HG02588 (cell line): ENCODE data around the gene WDR70.
"Not testable (repeated sequence)": the region's sequence is repeated elsewhere in the genome, so short reads cannot be mapped to it uniquely, and the experiment has no call there.

Source experiments
- ATAC-seq: cut with Tn5 transposase; IDR thresholded peaks from one replicate; pipeline ENCODE4 v1.9.1; 2021; ENCODE audit warnings: mild to moderate bottlenecking, moderate library complexity; ENCODE audit not compliant: unreplicated experiment

The WDR70 gene

DNA sequence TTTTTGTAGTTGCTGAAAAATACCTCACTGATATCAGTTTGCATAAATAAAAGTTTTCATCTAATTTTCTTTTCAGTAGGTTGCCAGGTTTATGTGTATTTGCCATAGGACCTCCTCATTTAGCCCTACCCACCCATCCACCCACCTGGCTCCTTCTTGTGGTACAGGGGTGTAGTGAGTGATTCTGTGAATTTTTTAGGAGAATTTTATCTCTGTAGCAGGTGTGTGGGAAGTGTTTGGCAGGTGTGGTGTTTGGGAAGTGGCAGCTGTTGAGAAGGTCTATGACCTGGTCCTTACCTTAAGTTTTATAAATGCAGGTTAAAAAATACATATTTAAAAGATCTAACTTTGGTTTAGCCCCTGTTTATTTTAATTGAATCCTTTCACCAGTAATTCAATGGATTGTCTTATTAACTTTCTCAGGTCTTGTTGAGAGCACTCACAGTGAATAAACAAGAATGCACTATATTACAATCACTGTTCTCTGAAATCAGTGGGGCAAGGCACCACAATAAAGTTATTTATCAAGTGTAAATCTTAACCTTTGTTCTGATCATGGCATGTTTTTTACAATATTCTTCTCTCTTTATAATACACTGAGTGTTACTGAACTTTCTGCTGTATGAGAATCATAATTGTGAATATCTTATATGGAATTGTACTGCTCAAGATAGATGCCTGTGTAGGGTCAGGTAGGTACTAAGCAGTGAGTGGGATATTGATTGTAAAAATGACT lies 189.1 kb downstream of the WDR70 start:
- ATAC-seq, result no peak

- ATAC-seq, result no peak
These were observed 189.8 kb downstream of the WDR70 start for GRCh38 chr5:37568893-37569292.

- ATAC-seq, result no peak
These were observed 190.3 kb downstream of the WDR70 start for GRCh38 chr5:37569466-37569865.

GRCh38 chr5:37570597-37570996 lies 191.5 kb downstream of the WDR70 start:
- no peak for ATAC-seq

DNA sequence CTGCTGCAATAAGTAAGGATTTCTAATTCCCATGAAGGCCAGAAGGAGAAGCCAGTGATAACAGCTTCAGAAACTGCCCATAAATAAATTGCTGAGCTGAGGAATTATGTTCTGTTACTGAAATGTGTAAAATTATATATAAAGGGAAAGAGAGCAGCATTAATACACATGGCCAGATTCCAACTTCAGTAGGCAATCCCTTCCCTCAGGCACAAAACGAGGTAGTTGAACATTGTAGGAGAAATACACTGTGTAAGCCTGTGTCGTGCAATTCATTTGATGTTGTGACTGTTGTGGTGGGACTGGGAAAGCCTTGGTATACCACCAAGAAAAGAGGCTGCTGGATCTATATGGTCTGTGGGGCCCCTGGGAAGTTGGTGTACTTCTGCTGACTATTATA lies 192.9 kb downstream of the WDR70 start:
- no peak for ATAC-seq

DNA sequence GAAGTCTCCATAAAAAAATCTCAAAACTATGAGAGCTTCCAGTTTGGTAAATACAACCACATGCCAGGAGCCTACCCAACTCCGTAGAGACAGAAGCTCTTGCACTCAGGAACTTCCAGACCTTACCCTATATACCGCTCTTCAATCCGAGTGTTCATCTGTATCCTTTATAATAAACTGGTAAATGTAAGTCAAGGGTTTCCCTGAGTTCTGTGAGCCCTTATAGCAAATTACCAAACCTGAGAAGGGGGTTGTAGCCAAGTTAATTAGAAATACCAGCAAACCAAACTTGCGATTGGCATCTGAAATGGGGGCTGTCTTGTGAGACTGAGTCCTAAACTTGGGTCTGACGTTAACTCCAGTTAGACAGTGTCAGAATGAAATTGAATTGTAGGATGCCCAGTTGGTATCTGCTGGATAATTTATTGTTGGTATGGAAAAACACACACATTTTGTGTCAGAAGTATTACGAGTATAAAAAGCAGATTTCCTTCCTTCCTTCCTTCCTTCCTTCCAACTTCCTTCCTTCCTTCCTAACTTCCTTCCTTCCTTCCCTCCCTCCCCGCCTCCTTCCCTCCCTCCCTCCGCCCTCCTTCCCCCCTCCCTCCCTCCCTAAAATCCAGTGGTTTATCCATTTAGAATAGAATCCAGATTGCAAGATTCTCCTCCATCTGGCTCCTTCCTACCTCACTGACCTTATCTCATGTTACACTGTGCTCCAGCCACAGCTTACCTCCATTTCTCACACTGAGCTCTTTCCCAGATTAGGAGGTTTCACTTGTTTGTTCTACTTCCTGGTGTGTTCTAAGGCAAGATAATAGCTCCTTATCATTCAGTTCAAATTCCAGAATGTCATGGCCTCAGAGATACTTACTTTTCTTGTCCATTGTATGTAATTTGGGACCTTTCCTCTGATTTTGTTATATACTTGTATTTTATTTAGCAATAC lies 196.7 kb downstream of the WDR70 start:
- ATAC-seq, result no peak

- ATAC-seq, result no peak
These were observed 197.4 kb downstream of the WDR70 start for GRCh38 chr5:37576552-37576951.

GRCh38 chr5:37578176-37578575 lies 199.1 kb downstream of the WDR70 start:
- no peak for ATAC-seq

- ATAC-seq, result no peak
These were observed 201.0 kb downstream of the WDR70 start for GRCh38 chr5:37580106-37580505.

- no peak for ATAC-seq
These were observed 203.1 kb downstream of the WDR70 start for GRCh38 chr5:37582202-37582601.

DNA sequence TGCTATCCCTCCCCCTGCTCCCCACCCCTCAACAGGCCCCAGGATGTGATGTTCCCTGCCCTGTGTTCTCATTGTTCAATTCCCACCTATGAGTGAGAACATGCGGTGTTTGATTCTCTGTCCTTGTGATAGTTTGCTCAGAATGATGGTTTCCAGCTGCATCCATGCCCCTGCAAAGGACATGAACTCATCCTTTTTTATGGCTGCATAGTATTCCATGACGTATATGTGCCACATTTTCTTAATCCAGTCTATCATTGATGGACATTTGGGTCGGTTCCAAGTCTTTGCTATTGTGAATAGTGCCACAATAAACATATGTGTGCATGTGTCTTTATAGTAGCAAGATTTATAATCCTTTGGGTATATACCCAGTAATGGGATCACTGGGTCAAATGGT lies 214.2 kb downstream of the WDR70 start:
- not testable (repeated sequence) for ATAC-seq

DNA sequence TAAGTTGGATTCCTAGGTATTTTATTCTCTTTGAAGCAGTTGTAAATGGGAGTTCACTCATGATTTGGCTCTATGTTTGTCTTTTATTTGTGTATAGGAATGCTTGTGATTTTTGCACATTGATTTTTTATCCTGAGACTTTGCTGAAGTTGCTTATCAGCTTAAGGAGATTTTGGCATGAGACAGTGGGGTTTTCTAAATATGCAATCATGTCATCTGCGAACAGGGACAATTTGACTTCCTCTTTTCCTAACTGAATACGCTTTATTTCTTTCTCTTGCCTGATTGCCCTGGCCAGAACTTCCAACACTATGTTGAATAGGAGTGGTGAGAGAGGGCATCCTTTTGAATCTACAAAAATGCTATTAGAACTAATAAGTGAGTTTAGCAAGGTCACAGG lies 215.7 kb downstream of the WDR70 start:
- ATAC-seq, result not testable (repeated sequence)

- no peak for ATAC-seq
These were observed 219.6 kb downstream of the WDR70 start for GRCh38 chr5:37598733-37599132.

DNA sequence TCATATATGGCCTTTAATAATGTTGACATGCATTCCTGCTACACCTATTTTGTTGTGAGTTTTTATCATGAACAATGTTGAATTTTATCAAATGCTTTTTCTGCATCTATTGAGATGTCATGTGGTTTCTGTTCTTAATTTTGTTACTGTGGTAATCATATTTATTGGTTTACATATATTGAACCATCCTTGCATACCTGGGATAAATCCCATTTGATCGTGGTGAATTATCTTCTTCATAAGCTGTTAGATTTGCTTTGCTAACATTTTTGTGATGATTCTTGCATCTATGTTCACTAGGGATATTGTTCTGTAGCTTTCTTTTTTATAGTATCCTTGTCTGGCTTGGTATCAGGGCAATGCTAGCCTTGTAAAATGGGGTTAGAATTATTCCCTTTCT lies 222.0 kb downstream of the WDR70 start:
- ATAC-seq, result no peak

DNA sequence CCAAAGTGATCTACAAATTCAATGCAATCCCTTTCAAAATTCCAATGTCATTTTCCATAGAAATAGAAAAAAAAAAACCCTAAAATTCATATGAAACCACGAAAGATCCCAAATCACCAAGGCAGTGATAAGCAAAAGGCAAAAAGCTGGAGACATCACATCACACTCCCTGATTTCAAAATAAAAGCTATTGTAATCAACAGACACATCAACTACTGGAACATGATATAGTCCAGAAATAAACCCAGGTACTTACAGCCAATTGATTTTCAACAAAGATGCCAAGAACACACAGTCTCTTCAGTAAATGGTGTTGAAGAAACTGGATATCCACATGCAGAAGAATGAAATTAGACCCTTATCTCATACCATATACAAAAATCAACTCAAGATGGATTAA lies 224.0 kb downstream of the WDR70 start:
- ATAC-seq, result no peak

DNA sequence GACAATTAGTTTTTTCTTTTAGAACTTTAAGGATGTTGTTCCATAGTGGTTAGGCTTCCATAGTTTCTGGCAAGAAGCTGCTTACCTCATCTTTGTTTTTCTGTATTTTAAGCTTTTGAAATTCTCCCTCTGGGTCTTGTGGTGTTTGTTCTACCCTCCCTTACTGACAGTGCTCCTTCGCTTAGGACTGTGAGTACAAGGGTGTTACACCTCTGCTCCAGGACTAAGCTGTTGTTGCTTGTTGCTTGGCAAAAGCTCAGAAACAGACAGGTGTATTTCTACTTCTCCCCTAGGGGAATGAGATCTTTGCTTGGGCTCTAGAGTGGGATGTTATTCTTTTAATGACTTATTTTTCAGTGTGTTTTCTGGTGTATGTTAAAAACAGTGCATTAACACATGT lies 225.2 kb downstream of the WDR70 start:
- ATAC-seq, result no peak

GRCh38 chr5:37606148-37606547 lies 227.0 kb downstream of the WDR70 start:
- ATAC-seq, result no peak

GRCh38 chr5:37606632-37607248 lies 227.6 kb downstream of the WDR70 start:
- ATAC-seq, result no peak

DNA sequence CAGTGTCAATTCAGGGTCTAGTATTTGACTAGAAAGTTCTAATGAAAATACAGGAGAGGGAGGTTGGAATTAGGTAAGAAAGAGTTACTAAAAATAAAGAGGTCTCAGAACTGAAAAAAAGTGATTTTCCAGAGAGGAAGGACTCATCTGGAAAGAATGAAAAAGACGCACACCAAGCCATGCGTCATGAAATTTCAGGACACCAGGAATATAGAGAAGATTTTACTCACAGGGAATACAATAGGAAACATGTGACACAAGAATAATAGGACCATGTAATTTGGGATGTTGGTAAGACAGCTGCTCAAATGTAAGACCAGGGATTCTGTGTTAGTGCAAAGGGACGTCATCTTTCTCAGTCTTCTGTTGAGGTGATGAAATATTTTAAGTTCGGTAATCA lies 236.1 kb downstream of the WDR70 start:
- ATAC-seq, result no peak

- no peak for ATAC-seq
These were observed 240.2 kb downstream of the WDR70 start for GRCh38 chr5:37619353-37619752.

GRCh38 chr5:37622354-37622753 lies 243.2 kb downstream of the WDR70 start:
- not testable (repeated sequence) for ATAC-seq

- no peak for ATAC-seq
These were observed 247.1 kb downstream of the WDR70 start for GRCh38 chr5:37626266-37626665.
